ENCODE data around the gene LSM7.

LSM7 gene

GRCh38 chr19:2328401-2329148 lies at the start of gene LSM7, which contains the start of gene SPPL2B:
Gene LSM7 (minus strand): TSS chr19:2328586. CDS start chr19:2328566, 20 bp downstream.
Gene SPPL2B (plus strand): TSS chr19:2328684. CDS start chr19:2328710, 26 bp downstream.
- peak; percentile 99 for DNase-seq (ENCODE audit: low spot score)

GRCh38 chr19:2376784-2377519 lies 48.6 kb upstream of the LSM7 start:
- no peak for DNase-seq (ENCODE audit: low spot score)

GRCh38 chr19:2375353-2376121 lies 47.2 kb upstream of the LSM7 start:
- no peak for DNase-seq (ENCODE audit: low spot score)

- DNase-seq (ENCODE audit: low spot score) = no peak
Observed at GRCh38 chr19:2374808-2375207, 46.4 kb upstream of the LSM7 start.

GRCh38 chr19:2372076-2372612 lies 43.8 kb upstream of the LSM7 start:
- DNase-seq (ENCODE audit: low spot score) = no peak

- DNase-seq (ENCODE audit: low spot score) = no peak
Observed at GRCh38 chr19:2371656-2372055, 43.3 kb upstream of the LSM7 start.

GRCh38 chr19:2365201-2365970 lies 37.0 kb upstream of the LSM7 start:
- DNase-seq (ENCODE audit: low spot score) = no peak

- no peak for DNase-seq (ENCODE audit: low spot score)
Observed at GRCh38 chr19:2363419-2363818, 35.0 kb upstream of the LSM7 start.

- DNase-seq (ENCODE audit: low spot score) = no peak
Observed at GRCh38 chr19:2362970-2363300, 34.5 kb upstream of the LSM7 start.

- no peak for DNase-seq (ENCODE audit: low spot score)
Observed at GRCh38 chr19:2362046-2362969, 33.9 kb upstream of the LSM7 start.

- DNase-seq (ENCODE audit: low spot score) = no peak
Observed at GRCh38 chr19:2361246-2362045, 33.1 kb upstream of the LSM7 start.

GRCh38 chr19:2360833-2361232 lies 32.4 kb upstream of the LSM7 start:
- DNase-seq (ENCODE audit: low spot score) = no peak

GRCh38 chr19:2359992-2360685 lies 31.8 kb upstream of the LSM7 start, which contains the start of gene TMPRSS9:
Gene TMPRSS9 (plus strand): TSS chr19:2360265. CDS start chr19:2389786, 29,521 bp downstream.
- DNase-seq (ENCODE audit: low spot score) = no peak

GRCh38 chr19:2358548-2359173 lies 30.3 kb upstream of the LSM7 start:
- no peak for DNase-seq (ENCODE audit: low spot score)

GRCh38 chr19:2357279-2358206 lies 29.2 kb upstream of the LSM7 start:
- DNase-seq (ENCODE audit: low spot score) = no peak

- no peak for DNase-seq (ENCODE audit: low spot score)
Observed at GRCh38 chr19:2356036-2356646, 27.8 kb upstream of the LSM7 start.
